Fibroblast of the aortic adventitia (primary cell): ENCODE data around the gene CRY1. TPM values are rescaled to one million over a fixed set of nuclear protein-coding genes. Genes with fewer than 3 reads are reported as not detected.
A peak's percentile ranks its signal among the peaks of the same experiment; 100 is the strongest.

ENCODE experiments used
- DNase-seq: peaks from one replicate; pipeline ENCODE4 v3.0.0-alpha.2; 2010; ENCODE audit warnings: low read depth
- H3K4me3 ChIP-seq: 2 replicates; pipeline ENCODE4 v1.5.1; 2011; ENCODE audit warnings: low read depth, mild to moderate bottlenecking, control low read depth, low read length, moderate library complexity
- CTCF ChIP-seq: IDR thresholded peaks from 2 replicates; pipeline ENCODE4 v1.5.1; 2011; ENCODE audit warnings: mild to moderate bottlenecking, low read length, control low read depth, inconsistent platforms; ENCODE audit not compliant: insufficient read depth
- total RNA-seq: library from RNA; depleted of rRNA; stranded (reverse); fragments of >200 nt; gene quantifications from 2 replicates; pipeline ENCODE4 v1.2.3, GENCODE V29; 2012; ENCODE audit warnings: low replicate concordance

The CRY1 gene
- total RNA-seq: 16.1 and 19.2 TPM in 2 replicates

GRCh38 chr12:107093417-107094182 lies at the start of gene CRY1:
TSS of gene CRY1 (minus strand) at chr12:107093549. CDS start at chr12:107092961, 588 bp downstream.
- peak within 1 kb of the TSS; percentile 92 for H3K4me3 ChIP-seq
- peak; percentile 95 for DNase-seq
- no peak for TF ChIP-seq CTCF

- no peak for DNase-seq
- TF ChIP-seq CTCF: no peak
- no peak overlapping the region for H3K4me3 ChIP-seq
Measured at GRCh38 chr12:107139787-107140186, 46.4 kb upstream of the CRY1 start.

- no peak for TF ChIP-seq CTCF
- no peak overlapping the region for H3K4me3 ChIP-seq
- DNase-seq: no peak
Measured at GRCh38 chr12:107138990-107139389, 45.6 kb upstream of the CRY1 start.

- no peak for DNase-seq
- no peak overlapping the region for H3K4me3 ChIP-seq
- no peak for TF ChIP-seq CTCF
Measured at GRCh38 chr12:107135177-107135576, 41.8 kb upstream of the CRY1 start.

GRCh38 chr12:107134558-107134957 lies 41.2 kb upstream of the CRY1 start:
- no peak overlapping the region for H3K4me3 ChIP-seq
- DNase-seq: no peak
- TF ChIP-seq CTCF: no peak

GRCh38 chr12:107133462-107133861 lies 40.1 kb upstream of the CRY1 start:
- TF ChIP-seq CTCF: no peak
- no peak overlapping the region for H3K4me3 ChIP-seq
- DNase-seq: no peak
